ENCODE measurements around the gene DMBX1. TPM values are rescaled to one million over a fixed set of nuclear protein-coding genes. Genes with fewer than 3 reads are reported as not detected.

Gene DMBX1
- total and polyA plus RNA-seq, 3 donors from 2014 or later = 1.1 to 2.0 (median 1.7) TPM

GRCh38 chr1:46453449-46453848, 36.2 kb upstream of the DMBX1 start:
- WGBS, 2 donors = 70 to 100% methylated on average over 1 to 4 of the region's 4 CpGs
- no peaks in the 10 kb centered on the region for H3K36me3 ChIP-seq (ENCODE audit: low read depth, missing control alignments)
- no peak for TF ChIP-seq CTCF (IDR thresholded peaks at IDR 0.05)
- no peak for TF ChIP-seq POLR2A (IDR thresholded peaks at IDR 0.05)
- no peak overlapping the region for H3K4me3 ChIP-seq
- intact Hi-C loops (cut with DNase I; ENCODE audit: low total_unique reads) = no loop called here
- no peak overlapping the region for H3K27ac ChIP-seq
- no peaks in the 10 kb centered on the region for H3K27me3 ChIP-seq
- no peaks in the 10 kb centered on the region for H3K4me1 ChIP-seq
- no peak for DNase-seq
- H3K9me3 ChIP-seq = no peaks in the 10 kb centered on the region

GRCh38 chr1:46455951-46456350, 33.7 kb upstream of the DMBX1 start:
- Histone ChIP-seq H3K27me3 (no peaks in the 10 kb centered on the region), H3K27ac (no peak overlapping the region), H3K36me3 (ENCODE audit: low read depth, missing control alignments) (no peaks in the 10 kb centered on the region), H3K4me1 (no peaks in the 10 kb centered on the region), H3K4me3 (no peak overlapping the region), H3K9me3 (no peaks in the 10 kb centered on the region)
- intact Hi-C loops (cut with DNase I; ENCODE audit: low total_unique reads) = no loop called here
- TF ChIP-seq CTCF (IDR thresholded peaks at IDR 0.05) (no peak), POLR2A (IDR thresholded peaks at IDR 0.05) (no peak)
- no peak for DNase-seq
- WGBS, 2 donors = 94 to 96% methylated on average over 15 to 27 of the region's 27 CpGs

- no peak for DNase-seq
These were observed 33.1 kb upstream of the DMBX1 start for GRCh38 chr1:46456411-46456963.

GRCh38 chr1:46457178-46457577, 32.5 kb upstream of the DMBX1 start:
- no peak for TF ChIP-seq POLR2A (IDR thresholded peaks at IDR 0.05)
- TF ChIP-seq CTCF (IDR thresholded peaks at IDR 0.05) = no peak
- Histone ChIP-seq H3K4me1 (no peaks in the 10 kb centered on the region), H3K27ac (no peak overlapping the region), H3K4me3 (no peak overlapping the region), H3K9me3 (no peaks in the 10 kb centered on the region), H3K27me3 (no peaks in the 10 kb centered on the region), H3K36me3 (ENCODE audit: low read depth, missing control alignments) (no peaks in the 10 kb centered on the region)
- WGBS, 2 donors = 89 to 92% methylated on average over 6 of the region's 6 CpGs
- intact Hi-C loops (cut with DNase I; ENCODE audit: low total_unique reads) = no loop called here
- no peak for DNase-seq

More at GRCh38 chr1:46456411-46456963, 33.1 kb upstream of the DMBX1 start:
- Histone ChIP-seq H3K4me1 (no peaks in the 10 kb centered on the region), H3K27ac (no peak overlapping the region), H3K27me3 (no peaks in the 10 kb centered on the region), H3K9me3 (no peaks in the 10 kb centered on the region), H3K36me3 (ENCODE audit: low read depth, missing control alignments) (no peaks in the 10 kb centered on the region), H3K4me3 (no peak overlapping the region)
- WGBS, 2 donors = 95 to 100% methylated on average over 1 to 5 of the region's 5 CpGs
- TF ChIP-seq CTCF (IDR thresholded peaks at IDR 0.05) = no peak
- no peak for TF ChIP-seq POLR2A (IDR thresholded peaks at IDR 0.05)
- intact Hi-C loops (cut with DNase I; ENCODE audit: low total_unique reads) = no loop called here

GRCh38 chr1:46458190-46458589, 31.4 kb upstream of the DMBX1 start:
- no peak for DNase-seq
- Histone ChIP-seq H3K4me3 (no peak overlapping the region), H3K27me3 (no peaks in the 10 kb centered on the region), H3K9me3 (no peaks in the 10 kb centered on the region), H3K27ac (no peak overlapping the region), H3K36me3 (ENCODE audit: low read depth, missing control alignments) (no peaks in the 10 kb centered on the region), H3K4me1 (no peaks in the 10 kb centered on the region)
- intact Hi-C loops (cut with DNase I; ENCODE audit: low total_unique reads) = no loop called here
- WGBS, 2 donors = 66 to 69% methylated on average over 4 of the region's 4 CpGs
- TF ChIP-seq CTCF (IDR thresholded peaks at IDR 0.05) (no peak), POLR2A (IDR thresholded peaks at IDR 0.05) (no peak)
